ENCODE measurements around the gene THADA.

Gene THADA

DNA sequence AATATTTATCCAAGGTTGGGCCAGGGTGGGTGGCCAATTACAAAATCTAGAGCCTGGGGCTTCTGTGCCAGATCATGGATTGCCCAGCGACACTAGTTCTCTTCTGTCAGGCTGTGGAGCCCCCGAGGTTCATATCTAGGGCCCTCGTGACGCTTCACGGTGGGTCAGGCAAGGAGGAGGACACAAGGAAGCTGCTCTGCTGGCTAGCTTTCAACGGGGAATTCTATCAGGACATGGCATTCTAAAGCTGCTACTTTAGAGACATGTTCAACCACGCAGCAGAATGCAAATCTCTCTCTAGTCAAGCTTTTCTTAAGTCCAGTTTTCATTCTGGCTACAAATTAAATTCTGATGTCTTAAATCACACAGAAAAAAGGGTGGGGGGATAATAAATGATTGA lies 180.2 kb downstream of the THADA start:
- Histone ChIP-seq H3K27me3 (ENCODE audit: insufficient read depth, low read length) (no peaks in the 10 kb centered on the region), H3K36me3 (ENCODE audit: insufficient read depth, low read depth, low read length) (no peaks in the 10 kb centered on the region), H3K4me1 (ENCODE audit: insufficient read depth, low read length) (peaks cover 4% of the 10 kb centered on the region; the same call in 1 of the 2 replicates), H3K9me3 (ENCODE audit: insufficient read depth, low read depth, low read length) (no peaks in the 10 kb centered on the region), H3K9ac (ENCODE audit: low read depth, low read length) (no peak overlapping the region), H3K27ac (ENCODE audit: low read length) (no peak overlapping the region), H3K4me3 (ENCODE audit: low read length) (no peak overlapping the region)

DNA sequence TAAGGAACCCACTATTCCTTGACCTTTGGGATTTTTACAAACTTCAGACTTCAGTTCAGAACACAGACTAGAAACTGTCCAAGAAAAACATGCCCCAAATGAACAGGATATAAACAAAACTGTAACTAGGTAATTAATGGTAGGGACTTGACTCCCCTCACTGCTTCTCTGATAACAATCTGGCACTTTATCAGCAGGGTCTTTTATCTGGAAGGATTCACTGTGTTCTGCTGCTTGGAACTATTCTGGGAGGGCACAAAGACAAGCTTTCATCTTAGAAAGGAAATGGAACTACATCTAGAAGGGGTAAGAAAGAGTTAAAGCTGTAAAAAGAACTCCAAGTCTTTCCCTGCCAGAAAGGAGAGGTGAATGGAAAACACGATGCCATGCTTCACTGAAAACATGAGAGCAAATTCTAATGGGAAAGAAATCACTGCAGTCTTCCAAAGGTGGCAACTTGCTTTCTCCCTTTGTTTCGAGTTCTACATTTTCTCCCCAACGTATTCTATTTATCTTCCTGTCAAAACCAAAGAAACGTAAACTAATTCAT lies 181.2 kb downstream of the THADA start:
- H3K27me3 ChIP-seq (ENCODE audit: insufficient read depth, low read length): no peaks in the 10 kb centered on the region
- H3K36me3 ChIP-seq (ENCODE audit: insufficient read depth, low read depth, low read length): no peaks in the 10 kb centered on the region
- no peak overlapping the region for H3K9ac ChIP-seq (ENCODE audit: low read depth, low read length)
- no peaks in the 10 kb centered on the region for H3K9me3 ChIP-seq (ENCODE audit: insufficient read depth, low read depth, low read length)
- no peak overlapping the region for H3K27ac ChIP-seq (ENCODE audit: low read length)
- no peak overlapping the region for H3K4me3 ChIP-seq (ENCODE audit: low read length)
- peaks cover 4% of the 10 kb centered on the region; the same call in 1 of the 2 replicates for H3K4me1 ChIP-seq (ENCODE audit: insufficient read depth, low read length)

DNA sequence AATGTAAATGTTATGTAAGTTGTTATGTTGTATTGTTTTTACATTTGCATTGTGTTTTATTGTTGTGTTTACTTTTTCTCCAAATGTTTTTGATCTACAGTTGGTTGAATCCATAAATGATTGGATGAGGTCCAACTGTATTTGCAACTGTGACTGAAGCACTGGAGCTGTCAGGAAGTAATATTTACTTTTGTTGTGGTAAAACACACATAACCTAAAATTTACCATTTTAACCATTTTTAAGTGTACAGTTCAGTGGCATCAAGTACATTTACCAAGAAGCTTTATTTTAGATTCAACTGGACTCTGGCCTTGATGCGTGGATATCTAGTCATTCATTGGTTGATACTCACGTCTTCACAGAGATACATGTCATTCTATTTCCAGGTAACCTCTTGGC lies 181.8 kb downstream of the THADA start:
- Histone ChIP-seq H3K27me3 (ENCODE audit: insufficient read depth, low read length) (no peaks in the 10 kb centered on the region), H3K4me3 (ENCODE audit: low read length) (no peak overlapping the region), H3K9me3 (ENCODE audit: insufficient read depth, low read depth, low read length) (no peaks in the 10 kb centered on the region), H3K4me1 (ENCODE audit: insufficient read depth, low read length) (peaks cover 4% of the 10 kb centered on the region; the same call in 1 of the 2 replicates), H3K36me3 (ENCODE audit: insufficient read depth, low read depth, low read length) (no peaks in the 10 kb centered on the region), H3K9ac (ENCODE audit: low read depth, low read length) (no peak overlapping the region), H3K27ac (ENCODE audit: low read length) (no peak overlapping the region)

DNA sequence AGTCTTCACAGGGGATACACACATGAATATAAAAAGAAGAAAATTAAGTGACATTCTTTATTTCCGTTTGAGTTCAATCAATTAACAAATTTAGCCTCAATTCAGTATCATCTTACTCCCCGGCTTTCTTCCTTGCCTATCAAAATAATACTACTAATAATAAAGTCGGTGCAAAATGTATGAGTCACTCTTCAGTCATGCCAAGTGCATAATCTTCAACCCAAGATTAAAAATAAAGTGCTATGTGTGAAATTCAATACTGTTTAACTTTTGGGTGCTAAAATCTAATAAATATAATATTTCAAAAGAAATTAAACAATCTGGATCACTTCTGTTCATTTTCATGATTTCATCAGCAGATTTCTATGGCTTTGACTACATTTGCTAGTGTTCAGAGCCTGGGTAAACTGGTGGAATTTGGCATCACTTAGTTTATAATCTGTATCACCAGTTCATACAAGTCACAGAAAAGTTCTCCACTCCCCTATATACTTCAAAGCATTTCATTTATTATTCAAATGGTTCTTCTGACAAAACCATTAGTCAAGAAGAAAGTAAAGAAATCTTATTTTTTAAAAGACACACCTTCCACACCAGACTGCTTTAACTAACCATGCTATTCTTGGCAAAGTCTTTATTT lies 183.6 kb downstream of the THADA start:
- peaks cover 4% of the 10 kb centered on the region; the same call in 1 of the 2 replicates for H3K4me1 ChIP-seq (ENCODE audit: insufficient read depth, low read length)
- H3K36me3 ChIP-seq (ENCODE audit: insufficient read depth, low read depth, low read length): no peaks in the 10 kb centered on the region
- no peak overlapping the region for H3K9ac ChIP-seq (ENCODE audit: low read depth, low read length)
- no peak overlapping the region for H3K4me3 ChIP-seq (ENCODE audit: low read length)
- H3K9me3 ChIP-seq (ENCODE audit: insufficient read depth, low read depth, low read length): no peaks in the 10 kb centered on the region
- H3K27ac ChIP-seq (ENCODE audit: low read length): no peak overlapping the region
- H3K27me3 ChIP-seq (ENCODE audit: insufficient read depth, low read length): no peaks in the 10 kb centered on the region

DNA sequence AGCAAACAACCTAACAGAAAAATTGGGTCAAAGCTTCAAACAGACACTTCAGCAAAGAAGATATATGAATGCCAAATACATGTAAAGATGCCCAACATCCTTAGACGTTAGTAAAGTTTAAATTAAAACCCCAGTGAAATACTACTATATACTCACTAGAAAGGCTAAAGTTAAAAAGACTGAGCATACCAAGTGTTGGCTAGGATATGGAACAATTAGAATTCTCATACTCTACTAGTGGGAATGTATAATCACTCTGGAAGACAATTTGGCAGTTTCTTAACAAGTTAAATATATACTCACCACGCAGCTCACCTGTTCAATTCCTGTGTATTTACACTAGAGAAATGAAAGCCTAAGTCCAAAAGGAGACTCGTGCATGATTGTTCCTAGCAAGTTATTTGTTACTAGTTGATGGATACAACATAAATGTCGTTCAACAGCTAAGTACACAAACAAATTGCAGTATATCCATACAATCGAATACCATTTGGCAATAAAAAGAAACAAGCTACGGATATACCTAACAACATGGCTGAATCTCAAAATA lies 185.7 kb downstream of the THADA start:
- Histone ChIP-seq H3K4me3 (ENCODE audit: low read length) (no peak overlapping the region), H3K27ac (ENCODE audit: low read length) (no peak overlapping the region), H3K9me3 (ENCODE audit: insufficient read depth, low read depth, low read length) (no peaks in the 10 kb centered on the region), H3K27me3 (ENCODE audit: insufficient read depth, low read length) (no peaks in the 10 kb centered on the region), H3K9ac (ENCODE audit: low read depth, low read length) (no peak overlapping the region), H3K4me1 (ENCODE audit: insufficient read depth, low read length) (no peaks in the 10 kb centered on the region), H3K36me3 (ENCODE audit: insufficient read depth, low read depth, low read length) (no peaks in the 10 kb centered on the region)

DNA sequence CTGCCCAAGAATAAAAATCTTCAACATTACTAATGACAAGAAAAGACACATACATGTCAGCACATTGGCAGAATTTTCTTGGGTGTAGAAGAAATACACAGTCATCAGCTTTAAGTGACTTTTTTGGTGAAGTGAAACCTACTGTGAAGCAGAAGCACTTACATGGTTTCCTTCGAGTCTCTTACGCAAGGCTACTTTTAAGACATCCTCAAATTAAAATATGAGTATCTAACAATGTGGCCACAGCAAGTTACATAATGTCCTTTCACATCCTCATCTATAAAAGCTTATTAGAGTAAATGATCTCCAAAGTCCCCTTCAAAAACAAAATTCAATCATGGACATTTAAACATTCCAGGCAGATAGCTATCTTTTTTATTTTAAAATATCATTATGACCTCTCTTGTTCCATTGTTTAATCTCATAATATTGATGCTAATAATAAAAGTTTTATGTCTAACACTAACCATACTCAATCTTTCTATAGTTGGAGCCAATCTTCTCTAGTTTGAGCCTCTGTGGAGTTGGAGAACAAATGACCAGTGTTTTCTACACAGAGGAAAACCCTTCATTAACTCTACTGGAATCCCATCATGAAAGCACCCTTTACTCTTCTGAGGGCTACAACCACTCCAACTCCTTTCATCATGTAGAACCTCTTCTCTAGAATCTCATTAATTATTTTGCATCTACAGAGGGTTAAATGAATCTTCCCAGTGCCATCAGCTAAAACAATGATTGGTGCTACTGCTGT lies 187.3 kb downstream of the THADA start:
- Histone ChIP-seq H3K27me3 (ENCODE audit: insufficient read depth, low read length) (no peaks in the 10 kb centered on the region), H3K9ac (ENCODE audit: low read depth, low read length) (no peak overlapping the region), H3K4me1 (ENCODE audit: insufficient read depth, low read length) (0 out of 2 replicates have a peak, but pooled peaks cover under 1% of the 10 kb centered on the region), H3K36me3 (ENCODE audit: insufficient read depth, low read depth, low read length) (no peaks in the 10 kb centered on the region), H3K27ac (ENCODE audit: low read length) (no peak overlapping the region), H3K9me3 (ENCODE audit: insufficient read depth, low read depth, low read length) (no peaks in the 10 kb centered on the region), H3K4me3 (ENCODE audit: low read length) (no peak overlapping the region)

- no peak overlapping the region for H3K9ac ChIP-seq (ENCODE audit: low read depth, low read length)
- H3K4me1 ChIP-seq (ENCODE audit: insufficient read depth, low read length): peaks cover 7% of the 10 kb centered on the region; the same call in 1 of the 2 replicates
- H3K27ac ChIP-seq (ENCODE audit: low read length): no peak overlapping the region
- no peaks in the 10 kb centered on the region for H3K27me3 ChIP-seq (ENCODE audit: insufficient read depth, low read length)
- H3K36me3 ChIP-seq (ENCODE audit: insufficient read depth, low read depth, low read length): no peaks in the 10 kb centered on the region
- no peaks in the 10 kb centered on the region for H3K9me3 ChIP-seq (ENCODE audit: insufficient read depth, low read depth, low read length)
- H3K4me3 ChIP-seq (ENCODE audit: low read length): no peak overlapping the region
These were observed 187.9 kb downstream of the THADA start for GRCh38 chr2:43407935-43408334.

GRCh38 chr2:43406651-43407279 lies 189.1 kb downstream of the THADA start:
- H3K9ac ChIP-seq (ENCODE audit: low read depth, low read length): no peak overlapping the region
- no peaks in the 10 kb centered on the region for H3K9me3 ChIP-seq (ENCODE audit: insufficient read depth, low read depth, low read length)
- no peak overlapping the region for H3K4me3 ChIP-seq (ENCODE audit: low read length)
- no peak overlapping the region for H3K27ac ChIP-seq (ENCODE audit: low read length)
- H3K36me3 ChIP-seq (ENCODE audit: insufficient read depth, low read depth, low read length): no peaks in the 10 kb centered on the region
- H3K4me1 ChIP-seq (ENCODE audit: insufficient read depth, low read length): peaks cover 8% of the 10 kb centered on the region; the same call in 1 of the 2 replicates
- no peaks in the 10 kb centered on the region for H3K27me3 ChIP-seq (ENCODE audit: insufficient read depth, low read length)

DNA sequence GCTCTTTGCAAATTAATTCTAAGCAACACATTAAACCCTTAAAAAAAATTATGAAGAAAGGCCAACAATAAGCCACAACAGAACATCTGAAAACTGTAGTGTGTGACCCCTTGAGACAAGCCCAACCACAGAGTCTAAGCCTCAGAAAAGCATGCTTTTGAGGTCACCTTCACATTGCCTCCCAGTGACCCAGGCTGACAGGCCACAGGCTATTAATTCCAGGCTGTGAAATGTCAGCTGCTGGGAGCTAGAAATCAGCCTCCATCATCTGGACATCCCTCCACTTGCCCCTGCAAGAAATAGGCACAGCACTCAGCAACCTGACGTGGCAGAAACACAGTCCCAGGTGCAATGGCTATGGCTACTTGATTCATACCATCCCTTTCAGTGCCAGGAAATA lies 190.0 kb downstream of the THADA start:
- no peaks in the 10 kb centered on the region for H3K9me3 ChIP-seq (ENCODE audit: insufficient read depth, low read depth, low read length)
- no peaks in the 10 kb centered on the region for H3K27me3 ChIP-seq (ENCODE audit: insufficient read depth, low read length)
- no peak overlapping the region for H3K9ac ChIP-seq (ENCODE audit: low read depth, low read length)
- no peaks in the 10 kb centered on the region for H3K36me3 ChIP-seq (ENCODE audit: insufficient read depth, low read depth, low read length)
- peaks cover 8% of the 10 kb centered on the region; the same call in 1 of the 2 replicates for H3K4me1 ChIP-seq (ENCODE audit: insufficient read depth, low read length)
- no peak overlapping the region for H3K4me3 ChIP-seq (ENCODE audit: low read length)
- H3K27ac ChIP-seq (ENCODE audit: low read length): no peak overlapping the region

DNA sequence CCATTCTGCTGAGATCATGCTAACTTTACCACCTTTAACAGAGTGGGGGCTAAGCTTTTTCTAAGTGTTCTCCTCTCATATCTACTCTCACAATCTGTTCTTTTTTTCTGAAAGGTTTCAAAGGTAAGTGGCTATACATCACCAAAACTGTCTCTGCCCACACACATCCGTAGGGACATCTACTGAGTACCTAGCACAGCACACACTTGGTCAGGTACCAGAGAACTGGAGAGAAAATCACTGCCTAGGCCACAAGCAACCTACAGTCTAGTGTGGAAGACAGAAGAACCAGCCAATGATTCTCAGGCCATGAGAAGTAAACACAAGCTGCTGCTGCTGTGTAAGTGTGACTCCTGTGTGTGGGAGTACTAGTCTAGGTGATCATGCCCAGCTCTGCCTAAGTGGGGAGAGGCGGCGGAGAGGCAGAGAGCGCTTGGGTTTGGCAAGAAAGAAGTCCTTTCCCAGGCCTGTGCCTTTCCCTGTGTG lies 193.3 kb downstream of the THADA start:
- H3K36me3 ChIP-seq (ENCODE audit: insufficient read depth, low read depth, low read length): peaks cover 4% of the 10 kb centered on the region; the same call in 1 of the 2 replicates
- no peak overlapping the region for H3K4me3 ChIP-seq (ENCODE audit: low read length)
- no peak overlapping the region for H3K27ac ChIP-seq (ENCODE audit: low read length)
- peaks cover 8% of the 10 kb centered on the region; the same call in 1 of the 2 replicates for H3K4me1 ChIP-seq (ENCODE audit: insufficient read depth, low read length)
- H3K27me3 ChIP-seq (ENCODE audit: insufficient read depth, low read length): no peaks in the 10 kb centered on the region
- H3K9ac ChIP-seq (ENCODE audit: low read depth, low read length): no peak overlapping the region
- no peaks in the 10 kb centered on the region for H3K9me3 ChIP-seq (ENCODE audit: insufficient read depth, low read depth, low read length)

GRCh38 chr2:43402002-43402401 lies 193.8 kb downstream of the THADA start:
- Histone ChIP-seq H3K27me3 (ENCODE audit: insufficient read depth, low read length) (no peaks in the 10 kb centered on the region), H3K4me3 (ENCODE audit: low read length) (no peak overlapping the region), H3K9ac (ENCODE audit: low read depth, low read length) (no peak overlapping the region), H3K4me1 (ENCODE audit: insufficient read depth, low read length) (peaks cover 8% of the 10 kb centered on the region; the same call in 1 of the 2 replicates), H3K9me3 (ENCODE audit: insufficient read depth, low read depth, low read length) (no peaks in the 10 kb centered on the region), H3K36me3 (ENCODE audit: insufficient read depth, low read depth, low read length) (peaks cover 6% of the 10 kb centered on the region; the same call in 1 of the 2 replicates), H3K27ac (ENCODE audit: low read length) (no peak overlapping the region)

All from iPS-20b (cell line).